ENCODE data around the gene PCDHGA1. TPM values are rescaled to one million over a fixed set of nuclear protein-coding genes. Genes with fewer than 3 reads are reported as not detected.
A peak's percentile ranks its signal among the peaks of the same experiment; 100 is the strongest.

Gene PCDHGA1
- polyA plus RNA-seq, 1 donor from 2014 or later: 0.19 TPM

- Histone ChIP-seq H3K36me3 (ENCODE audit: insufficient read depth, low read length) (peaks cover 16% of the 10 kb centered on the region), H2AFZ (ENCODE audit: low read depth, low read length) (no peak overlapping the region), H3K27me3 (ENCODE audit: insufficient read depth, low read depth, low read length) (no peaks in the 10 kb centered on the region), H3K4me3 (ENCODE audit: low read length) (peak overlapping the region; percentile 46), H4K20me1 (ENCODE audit: insufficient read depth) (no peaks in the 10 kb centered on the region), H3K4me2 (ENCODE audit: low read length) (peak overlapping the region; percentile 46), H3K9me3 (ENCODE audit: low read length) (no peaks in the 10 kb centered on the region), H3F3A (ENCODE audit: insufficient read depth, low read length, poor library complexity, severe bottlenecking) (no peaks in the 10 kb centered on the region), H3K9ac (ENCODE audit: low read length) (peak overlapping the region; percentile 30), H3K79me2 (replicated peaks; ENCODE audit: insufficient read depth, low read length) (no peaks in the 10 kb centered on the region), H3K27ac (ENCODE audit: low read length) (peak overlapping the region; percentile 58), H3K9me2 (ENCODE audit: insufficient read depth, low read length) (no peaks in the 10 kb centered on the region)
- TF ChIP-seq EZH2 (IDR thresholded peaks at IDR 0.05; ENCODE audit: borderline replicate concordance, insufficient read depth, low read length, poor library complexity, severe bottlenecking): no peak
- peak; percentile 29 for TF ChIP-seq MXI1 (conservative IDR thresholded peaks at IDR 0.05; ENCODE audit: poor library complexity, severe bottlenecking)
- TF ChIP-seq TAF1 (IDR thresholded peaks at IDR 0.05; ENCODE audit: low read depth): no peak
- TF ChIP-seq RAD21 (conservative IDR thresholded peaks at IDR 0.05): peak; percentile 92
- TF ChIP-seq EP300 (conservative IDR thresholded peaks at IDR 0.05; ENCODE audit: poor library complexity, severe bottlenecking): peak; percentile 50
- TF ChIP-seq CTCF (IDR thresholded peaks at IDR 0.05; ENCODE audit: poor library complexity, severe bottlenecking): peak; percentile 99
- TF ChIP-seq POLR2AphosphoS5 (IDR thresholded peaks at IDR 0.05): no peak
- TF ChIP-seq, protein P1, sequence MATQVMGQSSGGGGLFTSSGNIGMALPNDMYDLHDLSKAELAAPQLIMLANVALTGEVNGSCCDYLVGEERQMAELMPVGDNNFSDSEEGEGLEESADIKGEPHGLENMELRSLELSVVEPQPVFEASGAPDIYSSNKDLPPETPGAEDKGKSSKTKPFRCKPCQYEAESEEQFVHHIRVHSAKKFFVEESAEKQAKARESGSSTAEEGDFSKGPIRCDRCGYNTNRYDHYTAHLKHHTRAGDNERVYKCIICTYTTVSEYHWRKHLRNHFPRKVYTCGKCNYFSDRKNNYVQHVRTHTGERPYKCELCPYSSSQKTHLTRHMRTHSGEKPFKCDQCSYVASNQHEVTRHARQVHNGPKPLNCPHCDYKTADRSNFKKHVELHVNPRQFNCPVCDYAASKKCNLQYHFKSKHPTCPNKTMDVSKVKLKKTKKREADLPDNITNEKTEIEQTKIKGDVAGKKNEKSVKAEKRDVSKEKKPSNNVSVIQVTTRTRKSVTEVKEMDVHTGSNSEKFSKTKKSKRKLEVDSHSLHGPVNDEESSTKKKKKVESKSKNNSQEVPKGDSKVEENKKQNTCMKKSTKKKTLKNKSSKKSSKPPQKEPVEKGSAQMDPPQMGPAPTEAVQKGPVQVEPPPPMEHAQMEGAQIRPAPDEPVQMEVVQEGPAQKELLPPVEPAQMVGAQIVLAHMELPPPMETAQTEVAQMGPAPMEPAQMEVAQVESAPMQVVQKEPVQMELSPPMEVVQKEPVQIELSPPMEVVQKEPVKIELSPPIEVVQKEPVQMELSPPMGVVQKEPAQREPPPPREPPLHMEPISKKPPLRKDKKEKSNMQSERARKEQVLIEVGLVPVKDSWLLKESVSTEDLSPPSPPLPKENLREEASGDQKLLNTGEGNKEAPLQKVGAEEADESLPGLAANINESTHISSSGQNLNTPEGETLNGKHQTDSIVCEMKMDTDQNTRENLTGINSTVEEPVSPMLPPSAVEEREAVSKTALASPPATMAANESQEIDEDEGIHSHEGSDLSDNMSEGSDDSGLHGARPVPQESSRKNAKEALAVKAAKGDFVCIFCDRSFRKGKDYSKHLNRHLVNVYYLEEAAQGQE (IDR thresholded peaks at IDR 0.05; ENCODE audit: borderline replicate concordance): peak; percentile 79
- peak; percentile 99 for TF ChIP-seq SMC3 (conservative IDR thresholded peaks at IDR 0.05; ENCODE audit: poor library complexity)
Measured at GRCh38 chr5:141524604-141525597, 194.6 kb downstream of the PCDHGA1 start.

DNA sequence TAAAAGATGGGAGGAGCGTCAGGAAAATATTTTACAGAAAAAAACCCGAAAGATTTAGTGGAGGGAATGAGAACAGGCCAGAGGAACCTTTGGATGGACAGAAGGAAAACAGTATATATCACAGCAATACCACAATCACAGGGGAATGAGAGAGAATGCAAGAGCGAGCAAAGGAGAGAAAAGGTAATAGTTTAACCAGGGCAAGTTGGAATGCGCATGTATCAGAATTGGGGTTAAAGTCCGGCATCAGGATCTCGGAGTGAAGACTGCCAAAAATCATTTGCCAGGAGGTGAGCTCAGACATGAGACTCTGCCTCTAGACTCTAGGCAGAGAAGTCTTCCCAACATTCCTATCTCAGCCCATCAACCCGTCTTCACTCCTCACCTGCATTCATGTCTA lies 195.3 kb downstream of the PCDHGA1 start:
- TF ChIP-seq SMC3 (conservative IDR thresholded peaks at IDR 0.05; ENCODE audit: poor library complexity) (no peak), TAF1 (IDR thresholded peaks at IDR 0.05; ENCODE audit: low read depth) (no peak), EZH2 (IDR thresholded peaks at IDR 0.05; ENCODE audit: borderline replicate concordance, insufficient read depth, low read length, poor library complexity, severe bottlenecking) (no peak), EP300 (conservative IDR thresholded peaks at IDR 0.05; ENCODE audit: poor library complexity, severe bottlenecking) (no peak), CTCF (IDR thresholded peaks at IDR 0.05; ENCODE audit: poor library complexity, severe bottlenecking) (no peak), POLR2AphosphoS5 (IDR thresholded peaks at IDR 0.05) (no peak), RAD21 (conservative IDR thresholded peaks at IDR 0.05) (no peak), MXI1 (conservative IDR thresholded peaks at IDR 0.05; ENCODE audit: poor library complexity, severe bottlenecking) (no peak)
- TF ChIP-seq, protein P1 (IDR thresholded peaks at IDR 0.05; ENCODE audit: borderline replicate concordance): no peak
- H3K79me2 ChIP-seq (replicated peaks; ENCODE audit: insufficient read depth, low read length): no peaks in the 10 kb centered on the region
- no peak overlapping the region for H3K4me2 ChIP-seq (ENCODE audit: low read length)
- no peaks in the 10 kb centered on the region for H3K27me3 ChIP-seq (ENCODE audit: insufficient read depth, low read depth, low read length)
- peaks cover 16% of the 10 kb centered on the region for H3K36me3 ChIP-seq (ENCODE audit: insufficient read depth, low read length)
- no peaks in the 10 kb centered on the region for H3K9me2 ChIP-seq (ENCODE audit: insufficient read depth, low read length)
- H3K4me3 ChIP-seq (ENCODE audit: low read length): no peak overlapping the region
- no peaks in the 10 kb centered on the region for H3F3A ChIP-seq (ENCODE audit: insufficient read depth, low read length, poor library complexity, severe bottlenecking)
- no peak overlapping the region for H2AFZ ChIP-seq (ENCODE audit: low read depth, low read length)
- H3K9me3 ChIP-seq (ENCODE audit: low read length): no peaks in the 10 kb centered on the region
- no peak overlapping the region for H3K9ac ChIP-seq (ENCODE audit: low read length)
- H3K27ac ChIP-seq (ENCODE audit: low read length): no peak overlapping the region
- H4K20me1 ChIP-seq (ENCODE audit: insufficient read depth): no peaks in the 10 kb centered on the region
